ENCODE results near the gene USP20.
"Not testable (repeated sequence)": the region's sequence is repeated elsewhere in the genome, so short reads cannot be mapped to it uniquely, and the experiment has no call there.

Gene USP20

GRCh38 chr9:129890718-129891299 is 55.6 kb downstream of the USP20 start:
- not testable (repeated sequence) for DNase-seq (ENCODE audit: low spot score)

GRCh38 chr9:129891569-129891968 is 56.3 kb downstream of the USP20 start:
- no peak for DNase-seq (ENCODE audit: low spot score)

- DNase-seq (ENCODE audit: low spot score), result no peak
These were observed 59.0 kb downstream of the USP20 start for GRCh38 chr9:129894120-129894823.

- DNase-seq (ENCODE audit: low spot score), result no peak
These were observed 60.4 kb downstream of the USP20 start for GRCh38 chr9:129895376-129896268.

GRCh38 chr9:129897263-129897662 is 62.0 kb downstream of the USP20 start:
- DNase-seq (ENCODE audit: low spot score), result no peak

GRCh38 chr9:129898185-129898584 is 62.9 kb downstream of the USP20 start:
- DNase-seq (ENCODE audit: low spot score), result peak; percentile 63

DNA sequence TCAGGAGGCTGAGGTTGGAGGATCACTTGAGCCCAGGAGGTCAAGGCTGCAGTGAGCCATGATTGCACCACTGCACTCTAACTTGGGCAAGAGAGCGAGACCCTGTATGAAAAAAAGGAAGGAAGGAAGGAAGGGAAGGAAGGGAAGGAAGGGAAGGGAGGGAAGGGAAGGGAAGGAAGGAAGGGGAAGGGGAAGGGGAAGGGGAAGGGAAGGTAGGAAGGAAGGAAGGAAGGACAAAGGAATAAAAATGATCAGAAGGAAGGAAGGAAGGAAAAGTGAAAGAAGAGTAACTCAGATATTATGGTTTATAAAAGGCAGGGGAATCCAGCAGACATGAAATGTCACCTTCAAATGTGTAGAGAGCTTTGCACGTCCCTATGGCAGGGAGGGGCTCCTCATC is 64.4 kb downstream of the USP20 start:
- no peak for DNase-seq (ENCODE audit: low spot score)

DNA sequence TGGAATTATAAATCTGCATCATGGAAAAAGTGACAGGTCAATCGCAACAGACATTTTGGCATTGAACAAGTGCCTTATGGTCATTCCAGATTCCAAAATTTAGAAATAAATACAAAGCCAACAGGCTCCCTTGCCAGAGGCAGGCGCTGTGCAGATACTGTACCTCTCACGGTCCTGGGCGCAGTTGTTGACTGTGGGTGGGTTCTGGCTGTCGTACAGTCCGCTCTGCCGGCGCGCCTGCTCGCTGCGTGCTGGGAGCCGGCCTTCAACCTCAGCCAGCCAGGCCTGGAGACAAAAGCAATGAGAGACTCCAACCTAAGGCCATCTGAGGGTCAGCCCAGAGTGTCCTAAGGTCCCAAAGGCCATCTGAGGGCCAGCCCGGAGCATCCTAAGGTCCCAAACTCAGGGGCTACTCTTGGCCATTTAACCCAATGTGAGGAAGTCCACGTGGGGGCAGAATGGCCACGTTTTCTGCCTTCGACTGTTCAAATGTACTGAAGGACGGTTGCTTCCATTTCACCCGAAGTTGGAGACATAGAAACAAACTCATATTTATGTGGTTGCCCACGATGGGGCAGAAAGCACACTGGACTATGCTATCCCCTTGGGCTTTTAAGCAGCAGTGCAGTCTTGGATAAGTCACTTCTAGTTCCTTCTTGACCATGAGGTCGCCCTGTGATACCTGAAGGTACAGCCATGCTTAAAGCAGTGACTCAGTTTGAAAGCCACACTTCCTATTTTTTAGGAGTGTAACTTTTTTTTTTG is 65.2 kb downstream of the USP20 start:
- no peak for DNase-seq (ENCODE audit: low spot score)

DNA sequence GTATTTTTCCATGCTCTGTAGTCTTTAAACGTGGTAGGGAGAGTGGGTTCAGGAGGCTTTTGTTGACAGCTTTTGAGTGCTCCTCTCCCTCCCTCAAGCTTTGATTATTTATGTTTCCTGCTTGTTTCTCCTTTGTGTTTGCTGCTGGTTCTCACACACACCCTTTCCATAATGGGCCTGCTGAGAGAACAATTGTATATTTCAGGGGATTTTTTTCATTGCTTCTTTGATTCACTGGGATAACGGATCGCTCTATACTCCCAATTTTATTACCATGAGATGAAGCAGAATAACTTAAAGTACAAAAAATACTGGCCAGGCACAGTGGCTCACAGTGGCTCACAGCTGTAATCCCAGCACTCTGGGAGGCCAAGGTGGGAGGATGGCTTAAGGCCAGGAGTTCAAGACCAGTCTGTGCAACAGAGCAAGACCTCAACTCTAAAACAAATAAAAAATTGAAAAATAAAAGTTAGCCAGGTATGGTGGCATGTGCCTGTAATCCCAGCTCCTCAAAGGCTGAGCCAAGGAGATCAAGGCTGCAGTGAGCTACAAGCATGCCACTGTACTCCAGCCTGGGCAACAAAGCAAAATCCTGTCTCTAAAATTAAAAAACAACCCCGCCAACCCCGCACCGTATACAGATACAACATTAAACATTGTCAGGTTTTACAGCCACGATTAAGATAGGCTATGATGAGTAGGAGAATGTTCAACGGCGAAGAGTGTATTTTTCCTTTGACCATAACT is 66.9 kb downstream of the USP20 start:
- no peak for DNase-seq (ENCODE audit: low spot score)

DNA sequence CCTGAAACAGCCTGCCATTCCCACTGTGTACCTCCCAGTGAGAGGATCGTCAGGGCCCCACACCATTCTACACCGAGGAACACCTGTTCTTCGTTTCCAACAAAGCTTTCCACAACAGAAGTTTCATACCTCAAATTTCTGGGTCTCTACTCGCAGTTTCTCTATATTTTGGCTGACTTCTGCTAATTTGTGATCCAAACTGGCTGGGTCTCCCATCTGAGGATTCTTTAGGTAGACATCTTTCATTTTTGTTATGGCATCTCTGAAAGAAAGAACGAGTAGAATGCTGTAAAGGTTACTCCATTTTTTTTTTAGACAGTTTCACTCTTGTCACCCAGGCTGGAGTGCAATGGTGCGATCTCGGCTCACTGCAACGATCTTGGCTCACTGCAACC is 67.5 kb downstream of the USP20 start:
- no peak for DNase-seq (ENCODE audit: low spot score)

GRCh38 chr9:129904734-129905133 is 69.5 kb downstream of the USP20 start:
- no peak for DNase-seq (ENCODE audit: low spot score)

- no peak for DNase-seq (ENCODE audit: low spot score)
These were observed 71.0 kb downstream of the USP20 start for GRCh38 chr9:129906298-129906697.

- DNase-seq (ENCODE audit: low spot score), result no peak
These were observed 71.9 kb downstream of the USP20 start for GRCh38 chr9:129907201-129907600.

GRCh38 chr9:129908906-129909305 is 73.6 kb downstream of the USP20 start:
- DNase-seq (ENCODE audit: low spot score), result no peak

GRCh38 chr9:129909851-129910250 is 74.6 kb downstream of the USP20 start:
- no peak for DNase-seq (ENCODE audit: low spot score)

DNA sequence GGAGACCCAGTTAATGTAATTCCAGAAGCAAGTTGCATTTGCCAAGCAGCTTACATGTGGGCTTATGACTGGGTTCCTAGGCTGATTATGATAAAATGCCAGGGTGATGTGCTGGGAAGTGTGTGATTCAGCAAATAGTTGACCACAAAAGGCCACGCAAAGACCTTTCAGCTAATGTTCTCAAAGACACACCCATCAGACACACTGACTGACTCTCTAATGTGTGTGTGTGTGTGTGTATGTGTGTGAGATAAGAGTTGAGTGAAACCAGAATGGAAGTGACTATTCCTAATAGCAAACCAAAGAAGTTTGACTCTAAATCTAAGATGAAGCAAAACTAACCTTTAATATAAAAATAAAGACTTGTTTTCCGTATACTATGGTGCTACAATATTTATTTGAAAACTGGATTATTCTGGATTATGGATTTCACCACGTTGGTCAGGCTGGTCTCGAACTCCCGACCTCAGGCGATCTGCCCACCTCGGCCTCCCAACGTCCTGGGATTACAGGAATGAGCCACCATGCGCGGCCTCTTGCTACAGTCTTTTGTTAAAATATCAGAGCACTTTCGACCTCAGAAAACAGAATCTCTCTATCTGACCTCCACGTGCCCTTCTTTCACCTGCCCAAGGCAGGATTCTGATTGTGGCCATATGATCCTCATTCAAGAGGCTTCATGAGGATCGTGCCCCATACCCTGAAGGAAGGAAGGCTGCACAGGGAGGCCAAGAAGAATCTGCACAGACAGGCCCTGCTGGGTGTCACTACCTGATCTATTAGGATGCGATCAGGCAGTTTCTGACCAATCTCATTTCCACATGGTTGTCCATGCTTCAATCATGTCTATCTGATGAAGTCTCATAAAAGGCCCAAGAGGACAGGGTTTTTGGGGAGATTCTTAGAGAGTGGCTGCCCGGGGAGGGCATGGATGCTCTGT is 75.6 kb downstream of the USP20 start:
- DNase-seq (ENCODE audit: low spot score), result peak; percentile 96

- no peak for DNase-seq (ENCODE audit: low spot score)
These were observed 78.8 kb downstream of the USP20 start for GRCh38 chr9:129914051-129914450.

DNA sequence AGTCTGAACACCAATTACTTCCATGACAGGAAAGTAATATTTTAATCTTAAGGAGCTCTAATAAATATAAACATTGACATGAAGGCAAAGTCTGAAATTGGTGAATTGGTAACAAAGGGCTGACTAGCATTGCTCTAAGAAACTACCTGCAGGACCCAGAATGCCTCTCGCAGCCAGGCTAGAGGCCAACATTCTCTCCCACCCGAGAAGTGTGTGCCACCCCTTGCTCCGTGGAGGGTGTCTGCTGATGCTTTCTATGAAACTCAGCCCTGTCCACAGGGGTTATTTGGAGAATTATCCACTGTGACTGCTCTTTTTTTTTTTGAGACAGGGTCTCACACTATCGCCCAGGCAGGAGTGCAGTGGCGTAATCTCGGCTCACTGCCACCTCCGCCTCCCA is 81.4 kb downstream of the USP20 start:
- DNase-seq (ENCODE audit: low spot score), result no peak

DNA sequence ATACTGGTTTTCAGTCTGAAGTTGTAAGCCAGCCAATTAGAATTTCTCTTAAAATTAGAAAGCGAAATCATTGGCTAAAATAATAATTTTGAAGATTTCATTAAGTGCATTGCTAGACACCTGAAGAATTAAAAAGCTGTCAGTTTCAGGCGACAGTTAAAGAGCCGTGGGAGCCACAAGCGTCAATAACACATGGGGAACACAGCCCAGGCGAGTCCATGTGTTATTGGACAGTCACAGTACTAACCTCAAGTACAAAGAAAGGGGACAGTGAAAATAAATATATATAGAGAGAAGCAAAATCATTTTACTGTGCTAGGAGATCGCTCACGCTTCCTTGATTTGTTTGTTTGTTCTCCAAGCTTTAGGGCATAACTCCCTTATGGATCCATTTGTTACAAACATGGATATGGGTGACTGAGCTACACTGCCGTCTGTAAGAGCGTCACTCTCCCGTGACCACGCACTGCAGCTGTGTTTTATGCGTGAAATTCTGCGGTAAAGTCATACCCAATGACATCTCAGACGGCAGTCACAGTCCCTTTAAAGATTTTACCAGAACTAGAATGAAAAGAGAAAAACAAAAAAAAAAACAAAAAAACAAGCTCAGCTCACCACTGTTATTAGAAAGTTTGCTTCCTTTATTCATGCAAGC is 83.2 kb downstream of the USP20 start:
- DNase-seq (ENCODE audit: low spot score), result no peak

DNA sequence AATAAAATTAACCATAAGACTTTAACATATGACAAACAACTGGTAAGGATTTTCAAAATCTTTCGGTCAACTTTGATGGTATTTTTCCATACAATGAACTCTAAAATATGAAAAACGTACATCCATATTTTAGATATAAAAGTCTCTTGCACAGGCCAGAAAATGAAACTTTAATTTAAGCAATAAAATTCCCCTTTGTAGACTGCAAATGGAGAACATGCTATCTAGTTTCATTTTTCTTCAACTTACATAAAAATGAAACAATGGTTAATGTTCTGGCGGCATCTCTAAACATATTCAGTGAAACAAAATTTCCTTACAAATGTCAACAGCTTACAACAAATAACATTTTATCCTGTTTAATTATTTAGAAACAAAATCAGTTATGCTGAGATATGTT is 84.0 kb downstream of the USP20 start:
- no peak for DNase-seq (ENCODE audit: low spot score)
